ENCODE measurements around the gene TFE3. TPM values are rescaled to one million over a fixed set of nuclear protein-coding genes. Genes with fewer than 3 reads are reported as not detected.
"Not testable (repeated sequence)": the region's sequence is repeated elsewhere in the genome, so short reads cannot be mapped to it uniquely, and the experiment has no call there.

Gene TFE3
- total and polyA plus RNA-seq, 2 donors (not counting 3 experiments of a cell fraction or from before 2014, with no cell fraction given), result 22.3 to 37.1 TPM

GRCh38 chrX:48981178-48981577, 62.0 kb downstream of the TFE3 start:
- no TSS peak for BruUV-seq (replicated peaks)
- no peaks in the 10 kb centered on the region for H3K27me3 ChIP-seq (ENCODE audit: control insufficient read depth in 2 of 2, insufficient read depth in 2 of 2, low read length in 2 of 2)
- POLR2A ChIA-PET, result no interaction called here

GRCh38 chrX:48980341-48980740, 62.8 kb downstream of the TFE3 start:
- H2AFZ ChIP-seq (ENCODE audit: low read depth, low read length); H3K27ac ChIP-seq (ENCODE audit: insufficient read depth, low read depth, low read length); intact Hi-C loops (cut with micrococcal nuclease); H3K9ac ChIP-seq (replicated peaks; ENCODE audit: extremely low read depth, insufficient read depth, low read length); POLR2A ChIA-PET; H3K27me3 ChIP-seq (ENCODE audit: control insufficient read depth in 2 of 2, insufficient read depth in 2 of 2, low read length in 2 of 2); BruUV-seq (replicated peaks); H3K4me2 ChIP-seq (ENCODE audit: insufficient read depth, low read length); H3K4me3 ChIP-seq (replicated peaks in 1 of 3; ENCODE audit: insufficient read depth in 1 of 3, low read depth in 1 of 3, low read length in 3 of 3); CTCF ChIA-PET; FAIRE-seq; H3K9me1 ChIP-seq (replicated peaks; ENCODE audit: control insufficient read depth, extremely low read depth, insufficient read depth, low read length); H3K79me2 ChIP-seq (ENCODE audit: control insufficient read depth, insufficient read depth, low read length); dilution Hi-C loops (cut with MboI; ENCODE audit: extremely low pct_ligation_motif_present, low sequenced_read_pairs); H4K20me1 ChIP-seq (replicated peaks; ENCODE audit: control insufficient read depth, extremely low read depth, insufficient read depth, low read length); H3K9me3 ChIP-seq (replicated peaks; ENCODE audit: control insufficient read depth, insufficient read depth, low read length); DNase-seq (ENCODE audit: low read depth, low spot score); H3K4me1 ChIP-seq (ENCODE audit: control insufficient read depth, extremely low read depth, insufficient read depth, low read length): not testable (repeated sequence)
- H3K36me3 ChIP-seq (ENCODE audit: control insufficient read depth in 2 of 2, extremely low read depth in 1 of 2, insufficient read depth in 2 of 2, low read length in 2 of 2), result peaks cover 4 to 37% of the 10 kb centered on the region in 2 experiments

More at GRCh38 chrX:48981178-48981577, 62.0 kb downstream of the TFE3 start:
- intact Hi-C loops (cut with micrococcal nuclease), result no loop called here
- H2AFZ ChIP-seq (ENCODE audit: low read depth, low read length), result no peak overlapping the region
- no peak overlapping the region for H3K27ac ChIP-seq (ENCODE audit: insufficient read depth, low read depth, low read length)
- FAIRE-seq (no peak), DNase-seq (ENCODE audit: low read depth, low spot score) (no peak)
- peaks cover 4 to 31% of the 10 kb centered on the region in 2 experiments for H3K36me3 ChIP-seq (ENCODE audit: control insufficient read depth in 2 of 2, extremely low read depth in 1 of 2, insufficient read depth in 2 of 2, low read length in 2 of 2)
- CTCF ChIA-PET, result no interaction called here
- dilution Hi-C loops (cut with MboI; ENCODE audit: extremely low pct_ligation_motif_present, low sequenced_read_pairs), result no loop called here
- H3K79me2 ChIP-seq (ENCODE audit: control insufficient read depth, insufficient read depth, low read length), result no peaks in the 10 kb centered on the region
- no peak overlapping the region for H3K9ac ChIP-seq (replicated peaks; ENCODE audit: extremely low read depth, insufficient read depth, low read length)
- no peak for TF ChIP-seq MAX (IDR thresholded peaks at IDR 0.05; ENCODE audit: insufficient read depth, insufficient read length)
- no peak for TF ChIP-seq POLR2AphosphoS5 (IDR thresholded peaks at IDR 0.05; ENCODE audit: insufficient read depth, low read depth, low read length)
- no peak for TF ChIP-seq MYC (IDR thresholded peaks at IDR 0.05; ENCODE audit: low read depth, low read length)
- TF ChIP-seq GATA2 (IDR thresholded peaks at IDR 0.05; ENCODE audit: insufficient read depth, insufficient read length, low read depth, low read length), result no peak
- no peak for TF ChIP-seq CTCF (IDR thresholded peaks at IDR 0.05; ENCODE audit: extremely low read depth in 1 of 2, insufficient read depth in 1 of 2, low read depth in 1 of 2, low read length in 2 of 2)
- no peak for TF ChIP-seq POLR2A (IDR thresholded peaks at IDR 0.05; ENCODE audit: low read depth, low read length)
- TF ChIP-seq JUN (IDR thresholded peaks at IDR 0.05; ENCODE audit: borderline replicate concordance, insufficient read depth, insufficient read length, low read depth), result no peak
- no peak for TF ChIP-seq FOS (IDR thresholded peaks at IDR 0.05; ENCODE audit: borderline replicate concordance, insufficient read depth, low read length)
- no peak for TF ChIP-seq EZH2 (IDR thresholded peaks at IDR 0.05; ENCODE audit: borderline replicate concordance, low read depth, low read length, severe bottlenecking)
- no peaks in the 10 kb centered on the region for H4K20me1 ChIP-seq (replicated peaks; ENCODE audit: control insufficient read depth, extremely low read depth, insufficient read depth, low read length)
- no peak overlapping the region for H3K4me3 ChIP-seq (replicated peaks in 1 of 3; ENCODE audit: insufficient read depth in 1 of 3, low read depth in 1 of 3, low read length in 3 of 3)
- H3K9me3 ChIP-seq (replicated peaks; ENCODE audit: control insufficient read depth, insufficient read depth, low read length), result no peaks in the 10 kb centered on the region
- H3K4me1 ChIP-seq (ENCODE audit: control insufficient read depth, extremely low read depth, insufficient read depth, low read length), result no peaks in the 10 kb centered on the region
- no peaks in the 10 kb centered on the region for H3K9me1 ChIP-seq (replicated peaks; ENCODE audit: control insufficient read depth, extremely low read depth, insufficient read depth, low read length)
- H3K4me2 ChIP-seq (ENCODE audit: insufficient read depth, low read length), result no peak overlapping the region
